GM19351 (cell line): Measurements from ENCODE around the gene PLOD1.
"Not testable (repeated sequence)": the region's sequence is repeated elsewhere in the genome, so short reads cannot be mapped to it uniquely, and the experiment has no call there.

ENCODE experiments used
- ATAC-seq: cut with Tn5 transposase; IDR thresholded peaks from one replicate; pipeline ENCODE4 v1.9.1; 2021; ENCODE audit warnings: mild to moderate bottlenecking, moderate library complexity; ENCODE audit not compliant: unreplicated experiment

The PLOD1 gene

DNA sequence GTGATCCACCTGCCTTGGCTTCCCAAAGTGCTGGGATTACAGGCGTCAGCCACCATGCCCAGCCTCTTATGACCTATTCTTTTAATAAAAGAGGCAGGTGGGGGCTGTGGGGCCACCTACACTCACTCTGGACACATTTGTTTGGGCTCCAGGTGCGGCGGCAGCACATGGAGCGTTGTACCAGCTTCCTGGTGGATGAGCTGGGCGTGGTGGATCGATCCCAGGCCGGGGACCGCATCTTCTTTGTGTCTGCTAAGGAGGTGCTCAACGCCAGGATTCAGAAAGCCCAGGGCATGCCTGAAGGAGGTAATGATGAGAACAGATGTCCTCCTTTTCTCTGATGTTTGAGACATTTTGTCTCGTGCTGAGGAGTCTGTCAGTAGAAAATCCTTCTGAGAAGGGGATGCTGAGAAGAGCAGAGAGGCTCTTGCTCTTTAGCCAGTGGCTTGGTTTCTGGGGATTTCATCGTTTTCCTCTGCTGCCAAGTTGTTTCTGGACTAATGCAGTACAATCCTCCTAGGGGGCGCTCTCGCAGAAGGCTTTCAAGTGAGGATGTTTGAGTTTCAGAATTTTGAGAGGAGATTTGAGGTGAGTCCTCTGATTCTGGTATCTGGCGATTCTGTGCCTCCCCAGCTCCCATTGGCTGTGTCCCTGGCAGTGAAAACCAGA is 66.9 kb downstream of the PLOD1 start:
- no peak for ATAC-seq

DNA sequence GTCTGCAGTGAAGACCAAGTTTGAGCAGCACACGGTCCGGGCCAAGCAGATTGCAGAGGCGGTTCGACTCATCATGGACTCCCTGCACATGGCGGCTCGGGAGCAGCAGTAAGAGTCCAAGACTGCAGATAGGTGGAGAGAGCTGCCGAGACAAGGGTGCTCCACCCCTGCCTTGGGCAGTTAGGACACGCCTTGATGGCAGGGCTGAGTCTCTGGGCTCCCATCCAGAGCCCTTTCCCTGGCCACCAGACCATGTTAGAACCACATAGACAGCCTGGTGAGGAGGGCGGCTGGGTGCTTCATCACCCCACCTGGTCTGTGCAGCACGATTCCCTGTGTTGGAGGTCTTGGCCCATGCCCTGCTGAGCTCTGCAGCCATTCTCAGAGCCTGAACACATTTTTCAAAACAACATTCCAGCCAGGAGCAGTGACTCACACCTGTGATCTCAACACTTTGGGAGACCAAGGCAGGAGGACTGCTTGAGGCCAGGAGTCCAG is 67.5 kb downstream of the PLOD1 start:
- ATAC-seq = no peak

DNA sequence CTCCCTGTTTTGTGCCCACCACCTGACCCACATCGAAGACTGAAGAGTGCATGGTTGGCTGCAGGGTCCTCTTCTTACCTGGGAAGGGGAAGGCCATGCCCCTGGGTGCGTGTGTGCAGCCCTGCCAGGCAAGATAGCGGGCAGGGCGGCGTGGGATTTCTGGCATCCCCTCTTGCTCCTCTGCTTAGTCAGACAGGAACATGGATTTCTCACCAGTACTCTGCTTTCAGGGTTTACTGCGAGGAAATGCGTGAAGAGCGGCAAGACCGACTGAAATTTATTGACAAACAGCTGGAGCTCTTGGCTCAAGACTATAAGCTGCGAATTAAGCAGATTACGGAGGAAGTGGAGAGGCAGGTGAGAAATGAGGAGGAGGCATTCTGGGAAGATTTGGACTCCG is 69.2 kb downstream of the PLOD1 start:
- no peak for ATAC-seq

DNA sequence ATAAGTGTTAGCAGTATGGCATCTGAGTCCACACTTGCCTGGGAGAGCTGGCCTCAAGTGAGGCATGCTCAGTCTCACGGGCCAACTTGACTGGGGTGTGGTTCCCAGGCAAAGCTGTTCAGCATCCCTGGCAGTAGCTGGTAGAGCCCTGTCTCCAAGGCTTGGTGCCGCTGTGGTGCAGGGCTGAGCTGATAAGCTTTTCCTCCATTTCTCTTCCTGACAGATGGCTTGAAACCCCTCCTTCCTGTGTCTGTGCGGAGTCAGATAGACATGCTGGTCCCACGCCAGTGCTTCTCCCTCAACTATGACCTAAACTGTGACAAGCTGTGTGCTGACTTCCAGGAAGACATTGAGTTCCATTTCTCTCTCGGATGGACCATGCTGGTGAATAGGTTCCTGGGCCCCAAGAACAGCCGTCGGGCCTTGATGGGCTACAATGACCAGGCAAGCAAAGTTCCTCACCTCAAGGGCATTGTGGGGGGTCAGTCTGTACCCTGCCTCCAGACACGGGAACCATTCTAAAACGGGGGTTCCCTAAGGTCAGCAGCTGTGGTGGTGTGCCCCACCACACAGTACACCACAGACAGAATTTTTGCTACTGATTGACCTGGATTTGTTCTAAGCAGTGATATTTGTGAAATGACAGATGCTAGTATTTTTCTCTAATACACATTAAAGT is 71.1 kb downstream of the PLOD1 start:
- no peak for ATAC-seq

DNA sequence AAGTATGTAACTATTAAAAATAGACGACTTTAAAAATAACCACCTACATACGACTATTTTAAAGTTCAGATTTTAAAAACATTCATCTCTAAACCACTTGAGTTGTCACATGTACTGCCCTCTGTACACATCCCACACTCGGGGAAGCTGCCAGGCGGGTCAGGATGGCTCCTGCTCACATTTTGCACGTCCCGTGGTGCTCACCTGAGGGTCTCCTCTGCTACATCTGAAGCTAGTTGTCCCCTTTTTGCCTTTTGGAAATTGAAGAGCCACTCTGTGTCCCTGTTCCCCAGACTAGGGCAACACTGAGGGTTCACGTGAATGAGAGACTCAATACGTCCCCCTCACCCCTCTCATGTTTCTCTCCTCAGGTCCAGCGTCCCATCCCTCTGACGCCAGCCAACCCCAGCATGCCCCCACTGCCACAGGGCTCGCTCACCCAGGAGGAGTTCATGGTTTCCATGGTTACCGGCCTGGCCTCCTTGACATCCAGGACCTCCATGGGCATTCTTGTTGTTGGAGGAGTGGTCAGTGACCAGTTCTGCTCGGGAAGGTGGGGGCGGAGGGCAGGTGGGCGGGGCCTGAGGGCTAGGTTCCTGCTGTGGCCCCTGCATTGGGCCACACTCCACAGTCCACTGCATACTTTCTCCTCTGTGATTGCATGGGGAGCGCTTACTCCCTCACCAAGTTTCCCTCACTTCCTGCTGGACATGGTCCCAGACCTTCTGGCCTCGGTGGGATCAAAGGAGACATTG is 71.8 kb downstream of the PLOD1 start:
- ATAC-seq = no peak

DNA sequence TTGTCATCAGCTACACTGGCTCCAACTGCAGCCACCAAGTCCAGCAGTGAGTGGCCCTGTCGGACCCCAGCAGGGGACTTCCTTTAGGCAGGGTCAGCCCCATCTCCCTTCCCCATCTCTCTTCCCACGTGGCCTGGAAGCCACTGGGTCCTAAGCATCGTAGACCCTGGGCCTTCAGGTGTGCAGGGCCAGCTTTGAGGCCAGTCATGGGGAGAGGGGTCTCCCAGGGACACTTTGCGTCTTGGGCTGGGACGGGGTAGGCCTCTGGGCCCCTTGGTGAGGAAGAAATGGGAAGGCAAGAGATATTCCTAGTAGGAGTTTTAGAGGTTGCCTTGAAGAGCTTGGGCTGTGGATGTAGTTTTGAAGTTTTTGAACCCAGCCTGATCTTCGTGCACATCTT is 72.7 kb downstream of the PLOD1 start:
- ATAC-seq = no peak

DNA sequence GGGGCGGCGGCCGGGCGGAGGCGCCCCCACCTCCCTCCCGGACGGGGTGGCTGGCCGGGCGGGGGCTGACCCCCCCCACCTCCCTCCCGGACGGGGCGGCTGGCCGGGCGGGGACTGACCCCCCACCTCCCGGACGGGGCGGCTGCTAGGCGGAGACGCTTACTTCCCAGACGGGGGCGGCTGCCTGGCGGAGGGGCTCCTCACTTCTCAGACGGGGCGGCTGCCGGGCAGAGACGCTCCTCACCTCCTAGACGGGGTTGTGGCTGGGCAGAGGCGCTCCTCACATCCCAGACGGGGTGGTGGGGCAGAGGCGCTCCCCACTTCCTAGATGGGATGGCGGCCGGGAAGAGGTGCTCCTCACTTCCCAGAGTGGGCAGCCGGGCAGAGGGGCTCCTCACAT is 73.8 kb downstream of the PLOD1 start:
- not testable (repeated sequence) for ATAC-seq

DNA sequence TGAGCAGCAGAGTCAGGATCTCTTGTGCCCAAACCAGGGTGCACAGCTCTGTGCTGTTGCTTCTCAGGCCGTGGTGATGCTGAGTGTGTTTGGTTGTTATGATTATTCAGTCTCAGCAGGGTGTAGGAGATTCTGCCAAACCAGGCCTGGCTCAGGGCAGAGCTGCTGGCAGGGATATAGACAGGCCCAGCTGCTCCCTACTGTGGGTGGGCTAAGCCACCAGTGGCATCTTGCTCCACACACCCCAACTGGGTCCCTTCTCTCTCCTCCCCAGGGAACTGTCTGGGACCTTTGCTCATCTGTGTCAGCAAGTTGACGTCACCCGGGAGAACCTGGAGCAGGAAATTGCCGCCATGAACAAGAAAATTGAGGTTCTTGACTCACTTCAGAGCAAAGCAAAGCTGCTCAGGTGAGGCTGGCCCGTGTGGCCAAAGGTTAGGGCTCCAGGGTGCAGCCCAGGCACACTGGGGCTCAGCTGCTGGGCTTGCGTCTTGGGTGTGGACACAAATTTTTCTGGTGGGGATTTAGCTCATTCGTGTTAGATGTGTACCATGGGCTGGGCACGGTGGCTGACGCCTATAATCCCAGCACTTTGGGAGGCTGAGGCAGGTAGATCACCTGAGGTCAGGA is 74.9 kb downstream of the PLOD1 start:
- no peak for ATAC-seq

DNA sequence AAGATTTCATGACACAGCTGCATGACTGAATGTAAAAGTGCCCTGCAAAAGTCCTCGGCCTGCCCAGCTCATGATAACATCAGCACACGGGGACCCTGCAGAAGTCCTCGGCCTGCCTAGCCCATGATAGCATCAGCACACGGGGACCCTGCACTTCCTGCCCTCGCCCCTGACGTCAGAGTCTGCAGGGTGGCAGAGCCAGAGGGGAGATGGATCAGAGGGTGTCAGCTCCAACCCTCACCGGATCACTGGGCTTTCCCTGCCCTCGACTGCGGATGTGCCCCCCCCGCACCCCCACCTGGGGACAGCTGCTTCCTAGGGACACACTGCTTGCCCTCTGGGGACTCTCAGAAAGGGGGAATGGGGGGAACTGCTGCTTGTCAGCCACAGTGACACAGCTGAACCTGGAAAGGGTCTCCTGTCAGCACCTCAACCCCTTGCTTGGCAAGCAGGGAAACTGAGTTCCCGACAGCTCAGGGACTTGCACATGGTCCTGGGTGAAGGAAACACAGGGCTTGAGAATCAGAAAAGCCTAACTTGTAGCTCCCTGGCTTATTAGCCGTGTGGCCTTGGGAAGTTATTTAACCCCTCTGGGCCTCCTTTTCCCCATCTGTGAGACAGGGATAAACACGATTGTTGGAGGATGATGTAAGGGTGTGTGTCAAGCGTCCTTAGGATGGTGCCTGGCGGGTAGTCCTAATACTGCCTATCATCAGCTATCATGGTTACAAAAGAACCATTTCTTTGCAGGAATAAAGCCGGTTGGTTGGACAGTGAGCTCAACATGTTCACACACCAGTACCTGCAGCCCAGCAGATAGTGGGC is 76.4 kb downstream of the PLOD1 start:
- no peak for ATAC-seq

DNA sequence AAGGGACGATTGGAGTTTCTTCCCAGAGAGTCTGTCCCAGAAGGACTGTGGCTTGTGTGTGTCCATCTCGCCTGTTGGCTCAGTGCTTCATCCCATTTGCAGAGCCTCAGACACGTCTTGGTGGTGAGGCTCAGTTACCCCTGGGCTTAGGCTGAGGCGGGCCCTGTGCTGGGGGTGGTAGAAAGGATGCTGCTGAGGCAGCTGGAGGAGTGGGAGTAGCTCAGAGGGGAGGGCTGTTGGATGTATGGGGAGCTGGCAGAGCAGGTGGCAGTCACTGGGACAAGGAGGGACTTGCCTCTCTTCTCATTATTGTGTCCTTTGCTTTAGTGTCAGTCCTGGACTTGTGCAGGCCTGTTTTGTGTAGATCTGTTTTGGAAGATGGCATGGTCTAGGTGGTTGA is 77.5 kb downstream of the PLOD1 start:
- ATAC-seq = no peak

DNA sequence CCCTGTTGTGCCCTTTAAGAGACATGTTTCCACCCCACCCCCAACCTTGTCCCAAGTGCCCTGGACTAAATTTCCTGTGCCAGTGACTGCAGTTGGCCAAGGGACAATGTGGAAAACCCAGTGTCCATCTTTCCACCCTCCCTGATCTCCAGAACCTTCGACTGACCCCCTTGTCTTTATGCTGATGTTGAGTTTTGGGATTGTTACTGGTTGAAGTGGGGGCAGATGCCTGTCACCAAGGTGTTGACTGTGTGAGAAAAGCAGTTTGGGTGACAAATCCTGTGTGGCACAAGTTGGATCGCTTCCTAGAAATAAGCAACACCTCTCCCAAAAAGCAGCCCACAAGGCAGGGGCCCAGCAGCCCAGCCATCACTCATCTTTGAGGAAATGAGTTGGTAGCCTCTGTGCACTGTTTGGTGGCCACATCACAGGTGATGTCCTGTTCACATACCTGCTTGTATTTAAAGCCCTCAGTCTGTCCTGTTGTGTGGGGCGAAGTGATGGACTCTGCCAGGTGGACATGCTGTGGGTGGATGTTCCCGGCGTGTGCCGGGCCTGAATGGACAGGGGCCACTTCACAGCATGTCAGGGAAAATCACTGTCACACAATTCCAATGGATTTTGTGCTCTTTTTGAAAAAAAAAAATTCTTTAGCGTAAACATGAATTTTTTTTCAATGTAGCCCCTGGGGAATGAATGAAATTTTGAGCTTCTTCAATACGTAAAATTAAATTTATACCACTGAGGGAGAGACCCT is 78.2 kb downstream of the PLOD1 start:
- ATAC-seq = no peak

DNA sequence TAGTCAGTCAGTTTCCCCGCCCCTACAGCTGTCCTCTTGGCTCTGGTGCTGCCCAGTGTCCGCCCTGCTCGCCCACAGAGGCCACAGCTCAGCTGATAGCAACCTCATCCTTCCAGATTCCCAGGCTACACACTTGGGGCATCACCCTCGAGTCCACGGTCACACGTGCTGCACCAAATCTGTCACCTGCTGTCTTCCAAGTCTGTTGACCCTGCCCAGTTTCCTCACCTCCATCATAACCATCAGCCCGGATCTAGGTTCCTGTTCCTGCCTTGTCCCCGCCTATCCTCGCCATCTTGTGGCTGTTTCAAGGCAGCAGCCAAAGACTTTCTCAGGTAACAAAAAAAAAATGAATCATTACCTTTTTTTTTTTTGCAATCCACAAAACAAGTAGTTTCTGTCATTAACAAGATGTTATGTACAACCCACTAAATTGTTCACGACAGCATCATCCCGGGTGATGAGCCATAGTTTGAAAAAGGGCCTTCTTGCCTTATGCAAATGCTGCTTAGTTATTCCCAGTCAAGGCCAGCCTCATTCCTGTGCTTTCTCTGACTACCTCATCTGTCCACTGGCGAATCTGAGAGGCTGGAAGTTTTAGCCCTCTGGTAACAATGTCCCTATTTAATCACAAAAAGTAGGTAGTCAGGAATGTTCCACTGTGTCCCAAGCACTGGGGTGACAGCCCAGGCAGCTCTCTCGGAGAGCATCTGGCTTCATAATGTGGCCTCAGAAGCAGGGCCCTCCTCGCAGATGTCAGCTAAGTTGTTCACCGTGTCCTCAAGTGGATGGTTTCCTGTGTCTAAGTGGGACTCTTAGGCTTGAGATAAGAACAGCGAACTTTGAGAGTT is 79.8 kb downstream of the PLOD1 start:
- ATAC-seq = no peak

DNA sequence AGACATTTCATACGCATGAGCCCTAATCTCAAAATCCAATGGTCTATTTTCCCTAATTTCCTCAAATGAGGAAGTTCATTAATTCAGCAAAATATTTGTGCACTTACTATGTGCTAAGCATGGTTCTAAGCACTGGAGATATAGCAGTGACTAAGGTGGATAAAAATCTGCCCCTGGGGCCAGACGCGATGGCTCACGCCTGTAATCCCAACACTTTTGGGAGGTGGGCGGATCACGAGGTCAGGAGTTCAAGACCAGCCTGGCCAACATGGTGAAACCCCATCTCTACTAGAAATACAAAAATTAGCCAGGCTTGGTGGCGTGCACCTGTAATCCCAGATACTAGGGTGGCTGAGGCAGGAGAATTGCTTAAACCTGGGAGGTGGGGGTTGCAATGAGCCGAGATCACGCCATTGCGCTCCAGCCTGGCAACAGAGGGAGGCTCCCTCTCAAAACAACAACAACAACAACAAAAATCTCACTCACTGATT is 80.5 kb downstream of the PLOD1 start:
- ATAC-seq = no peak

DNA sequence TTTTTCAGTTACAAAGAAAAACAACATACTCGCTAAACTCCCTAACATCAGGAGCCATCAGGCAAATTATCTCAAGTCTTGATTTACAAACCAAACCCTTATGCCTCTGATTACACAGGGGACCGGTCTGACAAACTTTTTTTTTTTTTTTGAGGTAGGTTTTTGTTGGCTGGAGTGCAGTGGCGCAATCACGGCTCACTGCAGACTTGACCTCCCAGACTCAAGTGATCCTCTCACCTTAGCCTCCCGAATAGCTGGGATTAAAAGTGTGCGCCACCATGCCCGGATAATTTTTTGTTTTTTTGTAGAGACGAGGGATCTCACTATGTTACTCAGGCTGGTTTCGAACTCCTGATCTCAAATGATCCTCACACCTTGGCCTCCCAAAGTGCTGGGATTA is 81.0 kb downstream of the PLOD1 start:
- ATAC-seq = no peak

DNA sequence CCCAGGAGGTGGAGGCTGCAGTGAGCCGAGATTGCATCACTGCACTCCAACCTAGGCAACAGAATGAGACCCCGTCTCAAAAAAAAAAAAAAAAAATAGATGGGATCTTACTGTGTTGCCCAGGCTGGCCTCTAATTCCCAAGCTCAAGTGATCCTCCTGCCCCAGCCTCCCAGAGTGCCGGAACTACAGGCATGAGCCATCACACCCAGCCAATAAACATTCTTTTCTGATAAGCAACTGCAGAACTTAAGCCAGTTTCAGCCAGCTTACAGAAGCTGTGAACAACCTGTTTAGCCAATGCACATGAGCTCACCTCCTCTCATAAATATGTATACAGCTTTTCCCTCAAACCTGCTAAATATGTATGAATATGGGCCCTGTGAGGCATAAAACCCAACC is 81.7 kb downstream of the PLOD1 start:
- no peak for ATAC-seq

DNA sequence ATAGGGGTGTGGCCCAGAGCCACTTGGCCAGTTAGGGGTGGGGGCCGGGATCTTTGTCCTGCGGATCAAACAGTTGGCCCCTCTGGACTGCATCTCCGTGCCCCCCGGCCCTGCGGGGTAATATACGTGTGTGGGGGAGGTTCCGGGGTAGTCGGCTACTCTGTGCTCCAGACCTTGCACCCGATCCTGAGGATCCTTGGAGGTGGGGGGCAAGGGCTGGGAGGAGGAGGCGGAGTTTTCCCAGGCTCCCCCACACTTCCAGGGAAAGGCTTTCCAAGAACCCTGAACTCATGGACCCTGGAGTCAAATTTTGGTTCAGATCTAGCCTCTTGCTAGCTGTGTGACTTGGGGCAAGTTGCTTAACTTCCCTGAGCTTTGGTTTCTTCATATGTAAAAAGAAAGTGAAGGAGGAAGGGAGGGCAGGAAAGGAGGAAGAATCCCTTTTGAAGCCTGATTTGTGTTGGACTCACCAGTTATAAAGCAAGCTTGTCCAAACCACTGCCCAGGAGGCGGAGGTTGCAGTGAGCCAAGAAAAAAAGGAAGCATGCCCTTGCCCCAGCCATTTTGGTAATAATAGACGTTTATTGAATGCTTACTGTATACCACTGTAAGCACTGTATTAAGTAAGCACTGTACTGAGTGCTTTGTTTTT is 85.5 kb downstream of the PLOD1 start:
- ATAC-seq = no peak

DNA sequence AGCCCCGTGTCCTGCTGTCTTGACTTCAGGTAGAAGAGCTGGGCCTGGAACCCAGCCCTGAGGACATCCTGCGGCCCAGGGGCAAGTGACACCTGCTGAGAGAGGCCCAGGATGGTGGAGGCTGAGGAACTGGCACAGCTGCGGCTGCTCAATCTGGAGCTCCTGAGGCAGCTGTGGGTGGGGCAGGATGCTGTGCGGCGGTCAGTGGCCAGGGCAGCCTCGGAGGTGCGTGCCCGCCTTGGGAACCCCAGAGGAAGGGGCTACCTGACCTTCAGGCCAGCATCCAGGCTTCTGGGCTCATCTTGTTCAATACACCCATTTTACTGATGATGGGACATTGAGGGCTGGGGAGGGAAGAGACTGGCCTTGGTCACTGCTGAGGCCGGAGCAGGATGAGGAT is 87.1 kb downstream of the PLOD1 start:
- no peak for ATAC-seq

DNA sequence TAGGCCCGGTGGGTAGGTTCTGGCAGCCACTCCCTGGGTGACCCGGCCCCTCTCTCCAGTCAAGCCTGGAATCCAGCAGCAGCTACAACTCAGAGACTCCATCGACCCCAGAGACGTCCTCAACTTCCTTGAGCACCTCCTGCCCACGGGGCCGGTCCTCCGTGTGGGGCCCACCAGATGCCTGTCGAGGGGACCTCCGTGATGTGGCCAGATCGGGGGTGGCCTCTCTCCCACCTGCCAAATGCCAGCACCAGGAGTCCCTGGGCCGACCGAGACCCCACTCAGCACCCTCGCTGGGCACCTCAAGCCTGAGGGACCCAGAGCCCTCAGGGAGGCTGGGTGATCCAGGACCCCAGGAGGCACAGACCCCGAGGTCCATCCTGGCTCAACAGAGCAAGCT is 87.5 kb downstream of the PLOD1 start:
- ATAC-seq = no peak
